GM19452 (cell line): ENCODE data around the gene TEKT5.

Experiments used
- ATAC-seq: cut with Tn5 transposase; IDR thresholded peaks from one replicate; pipeline ENCODE4 v1.9.1; 2021; ENCODE audit not compliant: unreplicated experiment

Gene TEKT5

GRCh38 chr16:10611825-10612342, 82.8 kb downstream of the TEKT5 start:
- no peak for ATAC-seq

GRCh38 chr16:10610499-10611184, 84.1 kb downstream of the TEKT5 start:
- ATAC-seq: no peak

- ATAC-seq: no peak
Observed at GRCh38 chr16:10609402-10609774, 85.3 kb downstream of the TEKT5 start.

GRCh38 chr16:10608687-10609401, 85.9 kb downstream of the TEKT5 start:
- ATAC-seq: no peak

- no peak for ATAC-seq
Observed at GRCh38 chr16:10607157-10607556, 87.6 kb downstream of the TEKT5 start.

GRCh38 chr16:10606607-10607006, 88.1 kb downstream of the TEKT5 start:
- ATAC-seq: no peak

GRCh38 chr16:10605636-10606035, 89.1 kb downstream of the TEKT5 start:
- ATAC-seq: no peak

GRCh38 chr16:10601444-10602408, 93.0 kb downstream of the TEKT5 start:
- no peak for ATAC-seq

GRCh38 chr16:10600782-10601443, 93.8 kb downstream of the TEKT5 start:
- ATAC-seq: no peak

GRCh38 chr16:10599626-10600025, 95.1 kb downstream of the TEKT5 start:
- peak; percentile 56 for ATAC-seq

- ATAC-seq: no peak
Observed at GRCh38 chr16:10598157-10598556, 96.6 kb downstream of the TEKT5 start.

GRCh38 chr16:10597187-10597601, 97.5 kb downstream of the TEKT5 start:
- no peak for ATAC-seq

- no peak for ATAC-seq
Observed at GRCh38 chr16:10594312-10594950, 100.3 kb downstream of the TEKT5 start.

- no peak for ATAC-seq
Observed at GRCh38 chr16:10592611-10593010, 102.1 kb downstream of the TEKT5 start.

- ATAC-seq: no peak
Observed at GRCh38 chr16:10590342-10590741, 104.4 kb downstream of the TEKT5 start.

GRCh38 chr16:10589109-10589508, 105.6 kb downstream of the TEKT5 start:
- no peak for ATAC-seq

- ATAC-seq: no peak
Observed at GRCh38 chr16:10587622-10588021, 107.1 kb downstream of the TEKT5 start.

GRCh38 chr16:10584981-10585438, 109.7 kb downstream of the TEKT5 start:
- no peak for ATAC-seq

GRCh38 chr16:10583269-10583668, 111.5 kb downstream of the TEKT5 start:
- no peak for ATAC-seq

GRCh38 chr16:10581507-10581906, 113.2 kb downstream of the TEKT5 start:
- ATAC-seq: no peak
